Tibial nerve (tissue), 4 donors: ENCODE results near the gene SAP30BP. TPM values are rescaled to one million over a fixed set of nuclear protein-coding genes. Genes with fewer than 3 reads are reported as not detected.
A peak's percentile ranks its signal among the peaks of the same experiment; 100 is the strongest.

ENCODE experiments used
- DNase-seq, 2 donors: peaks; one replicate each; pipeline ENCODE4 v3.0.0-alpha.2; 2019; ENCODE audit warnings: low spot score in 2 of 2
- H3K27ac ChIP-seq, 4 donors: fragments of 200-600 bp; sonication (generic) in 3 of 4; one replicate each; pipeline ENCODE4 v1.5.1; 2017 to 2019; ENCODE audit warnings: mild to moderate bottlenecking in 1 of 4
- H3K27me3 ChIP-seq, 2 donors: fragments of 200-600 bp; sonication (generic) in 1 of 2; one replicate each; pipeline versions ENCODE4 v1.5.1 to v1.6.0; 2017 to 2019
- H3K36me3 ChIP-seq, 3 donors: fragments of 200-600 bp; sonication (generic); one replicate each; pipeline ENCODE4 v1.5.1; 2018 to 2019
- H3K4me1 ChIP-seq, 4 donors: fragments of 200-600 bp; sonication (generic) in 3 of 4; one replicate each; pipeline ENCODE4 v1.5.1; 2017 to 2019
- H3K4me3 ChIP-seq, 4 donors: fragments of 200-600 bp; sonication (generic) in 3 of 4; one replicate each; pipeline ENCODE4 v1.5.1; 2017 to 2019; ENCODE audit warnings: mild to moderate bottlenecking in 1 of 4, moderate library complexity in 1 of 4
- H3K9me3 ChIP-seq, 4 donors: fragments of 200-600 bp; sonication (generic) in 3 of 4; one replicate each; pipeline ENCODE4 v1.5.1; 2017 to 2019
- CTCF ChIP-seq, 5 experiments: fragments of 200-600 bp in 3 of 5; fragments of 450-650 bp in 2 of 5; sonication (generic) in 3 of 5; IDR thresholded peaks; one replicate each; pipeline ENCODE4 v1.5.1; 2016 to 2019; ENCODE audit warnings: antibody characterized with exemption in 5 of 5, mild to moderate bottlenecking in 3 of 5, moderate library complexity in 2 of 5
- EP300 ChIP-seq, 2 donors: sonication (generic); formaldehyde crosslinking; IDR thresholded peaks; one replicate each; pipeline ENCODE4 v1.6.1; 2017; ENCODE audit warnings: antibody characterized with exemption in 2 of 2, mild to moderate bottlenecking in 1 of 2
- POLR2A ChIP-seq, 2 donors: fragments of 450-650 bp; IDR thresholded peaks; one replicate each; pipeline ENCODE4 v1.6.1; 2017; ENCODE audit warnings: antibody characterized with exemption in 2 of 2, mild to moderate bottlenecking in 2 of 2, moderate library complexity in 2 of 2
- WGBS, 2 donors: methylation state at CpG; one replicate each; pipeline ENCODE4 v1.1.5; 2018; 5-methylcytosine and 5-hydroxymethylcytosine counted together
- total RNA-seq, 4 donors: library from RNA; depleted of rRNA; stranded (reverse); fragments of >200 nt; gene quantifications; one replicate each; pipeline ENCODE4 v1.1.0, GENCODE V29; 2016

SAP30BP gene
- total RNA-seq, 4 donors from 2014 or later = 63.9 to 119 (median 95.3) TPM

GRCh38 chr17:75630071-75630917, 36.8 kb upstream of the SAP30BP start:
- no peak overlapping the region for H3K4me3 ChIP-seq
- no peak for DNase-seq
- H3K27ac ChIP-seq = peak overlapping the region in 1 of 4 donors; percentile 93
- H3K27me3 ChIP-seq = no peaks in the 10 kb centered on the region
- peaks cover 0 to 30% (median 23%) of the 10 kb centered on the region in 4 donors for H3K4me1 ChIP-seq
- WGBS, 2 donors = 89 to 96% methylated on average over 8 to 23 of the region's 26 CpGs
- TF ChIP-seq EP300 (IDR thresholded peaks at IDR 0.05) = no peak
- H3K36me3 ChIP-seq = peaks cover 0 to 60% (median 8%) of the 10 kb centered on the region in 3 donors
- H3K9me3 ChIP-seq = no peaks in the 10 kb centered on the region

DNA sequence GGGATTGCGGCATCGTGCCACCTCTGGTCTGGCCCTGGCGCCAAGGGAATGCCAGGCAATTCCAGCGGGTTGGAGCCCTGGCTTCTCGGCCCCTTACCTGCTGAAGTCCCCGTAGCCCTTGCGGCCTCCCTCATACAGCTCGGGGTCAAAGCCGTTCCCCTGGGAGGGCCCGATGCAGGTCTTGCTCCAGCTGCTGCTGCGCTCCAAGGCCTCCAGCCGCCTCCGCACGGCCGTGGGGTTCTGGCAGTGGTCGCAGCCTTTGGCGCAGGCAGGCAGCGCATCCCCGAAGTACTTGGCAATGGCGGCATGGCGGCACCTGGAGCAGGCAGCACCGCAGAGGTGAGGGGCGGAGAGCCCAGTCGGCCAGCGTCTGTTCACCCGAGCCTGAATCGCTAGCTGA, 35.8 kb upstream of the SAP30BP start:
- Histone ChIP-seq H3K27ac (peak overlapping the region in 2 of 4 donors; percentile 93 to 95), H3K27me3 (no peaks in the 10 kb centered on the region), H3K9me3 (no peaks in the 10 kb centered on the region), H3K4me3 (no peak overlapping the region), H3K36me3 (peaks cover 0 to 50% (median 4%) of the 10 kb centered on the region in 3 donors), H3K4me1 (peaks cover 0 to 35% (median 26%) of the 10 kb centered on the region in 4 donors)
- 86 to 89% methylated on average over 12 to 13 of the region's 27 CpGs for WGBS, 2 donors
- DNase-seq = no peak
- TF ChIP-seq EP300 (IDR thresholded peaks at IDR 0.05) (no peak), POLR2A (IDR thresholded peaks at IDR 0.05) (no peak), CTCF (IDR thresholded peaks at IDR 0.05) (no peak)

DNA sequence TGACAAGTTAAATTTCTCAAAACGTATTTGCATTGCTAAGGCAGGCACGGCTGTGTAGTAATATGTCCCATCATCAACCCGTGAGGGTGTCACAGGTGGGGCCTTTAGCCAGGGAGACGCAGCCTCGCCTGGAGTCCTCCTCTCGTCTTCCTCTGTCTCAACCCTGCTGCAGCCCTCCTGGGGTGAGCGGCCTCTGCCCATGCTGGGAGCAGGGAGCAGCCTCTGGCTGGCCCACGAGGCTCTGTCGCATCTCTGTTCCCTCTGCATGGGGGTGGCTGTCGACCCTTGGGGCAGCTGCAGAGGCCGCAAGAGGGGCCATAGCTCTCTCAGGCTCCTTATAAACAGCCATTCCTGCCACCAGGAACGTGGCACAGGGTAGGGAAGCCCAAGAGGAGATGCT, 34.7 kb upstream of the SAP30BP start:
- 50 to 59% methylated on average over 11 to 12 of the region's 12 CpGs for WGBS, 2 donors
- H3K9me3 ChIP-seq = no peaks in the 10 kb centered on the region
- no peak overlapping the region for H3K4me3 ChIP-seq
- H3K27ac ChIP-seq = peak overlapping the region; percentile 12 to 95 (median 88)
- peaks cover 0 to 39% (median 0%) of the 10 kb centered on the region in 3 donors for H3K36me3 ChIP-seq
- peaks cover 0 to 46% (median 28%) of the 10 kb centered on the region in 4 donors for H3K4me1 ChIP-seq
- TF ChIP-seq EP300 (IDR thresholded peaks at IDR 0.05) (no peak), CTCF (IDR thresholded peaks at IDR 0.05) (no peak), POLR2A (IDR thresholded peaks at IDR 0.05) (no peak)
- DNase-seq = no peak
- no peaks in the 10 kb centered on the region for H3K27me3 ChIP-seq

GRCh38 chr17:75632863-75633485, 34.2 kb upstream of the SAP30BP start, which contains the start of gene SMIM5:
SMIM5 (plus strand) TSS chr17:75633434; CDS start chr17:75640202, 6,768 bp downstream.
- Histone ChIP-seq H3K27ac (peak within 1 kb of the TSS; percentile 60 to 95 (median 88)), H3K4me3 (peak within 1 kb of the TSS; percentile 39 to 59 (median 42)), H3K27me3 (no peaks in the 10 kb centered on the region), H3K4me1 (peaks cover 0 to 49% (median 29%) of the 10 kb centered on the region in 4 donors), H3K9me3 (no peaks in the 10 kb centered on the region), H3K36me3 (peaks cover 0 to 38% (median 0%) of the 10 kb centered on the region in 3 donors)
- 2% methylated on average over 10 to 12 of the region's 19 CpGs for WGBS, 2 donors
- TF ChIP-seq POLR2A (IDR thresholded peaks at IDR 0.05) (peak; percentile 20 to 24), EP300 (IDR thresholded peaks at IDR 0.05) (peak in 1 of 2 donors; percentile 83), CTCF (IDR thresholded peaks at IDR 0.05) (peak; percentile 95 to 98 (median 97))
- DNase-seq = peak; percentile 88

- no peaks in the 10 kb centered on the region for H3K27me3 ChIP-seq
- peaks cover 0 to 49% (median 29%) of the 10 kb centered on the region in 4 donors for H3K4me1 ChIP-seq
- 3 to 4% methylated on average over 21 of the region's 27 CpGs for WGBS, 2 donors
- H3K36me3 ChIP-seq = peaks cover 0 to 38% (median 0%) of the 10 kb centered on the region in 3 donors
- DNase-seq = peak; percentile 87 to 91
- peak overlapping the region; percentile 39 to 59 (median 42) for H3K4me3 ChIP-seq
- H3K9me3 ChIP-seq = no peaks in the 10 kb centered on the region
- TF ChIP-seq POLR2A (IDR thresholded peaks at IDR 0.05) = peak; percentile 38 to 54
- TF ChIP-seq CTCF (IDR thresholded peaks at IDR 0.05) = peak; percentile 41 to 69 (median 59)
- TF ChIP-seq EP300 (IDR thresholded peaks at IDR 0.05) = peak; percentile 23 to 49
- H3K27ac ChIP-seq = peak overlapping the region; percentile 60 to 95 (median 88)
Measured at GRCh38 chr17:75633486-75634375, 33.4 kb upstream of the SAP30BP start.
